OCI-LY3 (cell line): ENCODE results near the gene USE1.

Experiments
- EZH2phosphoT487 ChIP-seq: fragments of 200-600 bp; shearing (Covaris generic); IDR thresholded peaks from 2 replicates; pipeline ENCODE4 v1.6.1; 2018; ENCODE audit warnings: antibody characterized with exemption, mixed run types, low read depth
- TF ChIP-seq, protein P1 (sequence below): fragments of 200-600, 300-600 bp; sonication (generic); IDR thresholded peaks from 2 replicates; pipeline ENCODE4 v1.5.1; 2014; ENCODE audit warnings: antibody characterized with exemption, low read length, low read depth

- TF ChIP-seq, protein P1, sequence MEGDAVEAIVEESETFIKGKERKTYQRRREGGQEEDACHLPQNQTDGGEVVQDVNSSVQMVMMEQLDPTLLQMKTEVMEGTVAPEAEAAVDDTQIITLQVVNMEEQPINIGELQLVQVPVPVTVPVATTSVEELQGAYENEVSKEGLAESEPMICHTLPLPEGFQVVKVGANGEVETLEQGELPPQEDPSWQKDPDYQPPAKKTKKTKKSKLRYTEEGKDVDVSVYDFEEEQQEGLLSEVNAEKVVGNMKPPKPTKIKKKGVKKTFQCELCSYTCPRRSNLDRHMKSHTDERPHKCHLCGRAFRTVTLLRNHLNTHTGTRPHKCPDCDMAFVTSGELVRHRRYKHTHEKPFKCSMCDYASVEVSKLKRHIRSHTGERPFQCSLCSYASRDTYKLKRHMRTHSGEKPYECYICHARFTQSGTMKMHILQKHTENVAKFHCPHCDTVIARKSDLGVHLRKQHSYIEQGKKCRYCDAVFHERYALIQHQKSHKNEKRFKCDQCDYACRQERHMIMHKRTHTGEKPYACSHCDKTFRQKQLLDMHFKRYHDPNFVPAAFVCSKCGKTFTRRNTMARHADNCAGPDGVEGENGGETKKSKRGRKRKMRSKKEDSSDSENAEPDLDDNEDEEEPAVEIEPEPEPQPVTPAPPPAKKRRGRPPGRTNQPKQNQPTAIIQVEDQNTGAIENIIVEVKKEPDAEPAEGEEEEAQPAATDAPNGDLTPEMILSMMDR, result no peak
- no peak for TF ChIP-seq EZH2phosphoT487
Measured at GRCh38 chr19:17219286-17219685, 4.1 kb downstream of the USE1 start.
